ENCODE measurements around the gene POU2F1.

POU2F1 gene

GRCh38 chr1:167223144-167224103 is 2.7 kb downstream of the POU2F1 start (continued):
- TF ChIP-seq, protein P1, sequence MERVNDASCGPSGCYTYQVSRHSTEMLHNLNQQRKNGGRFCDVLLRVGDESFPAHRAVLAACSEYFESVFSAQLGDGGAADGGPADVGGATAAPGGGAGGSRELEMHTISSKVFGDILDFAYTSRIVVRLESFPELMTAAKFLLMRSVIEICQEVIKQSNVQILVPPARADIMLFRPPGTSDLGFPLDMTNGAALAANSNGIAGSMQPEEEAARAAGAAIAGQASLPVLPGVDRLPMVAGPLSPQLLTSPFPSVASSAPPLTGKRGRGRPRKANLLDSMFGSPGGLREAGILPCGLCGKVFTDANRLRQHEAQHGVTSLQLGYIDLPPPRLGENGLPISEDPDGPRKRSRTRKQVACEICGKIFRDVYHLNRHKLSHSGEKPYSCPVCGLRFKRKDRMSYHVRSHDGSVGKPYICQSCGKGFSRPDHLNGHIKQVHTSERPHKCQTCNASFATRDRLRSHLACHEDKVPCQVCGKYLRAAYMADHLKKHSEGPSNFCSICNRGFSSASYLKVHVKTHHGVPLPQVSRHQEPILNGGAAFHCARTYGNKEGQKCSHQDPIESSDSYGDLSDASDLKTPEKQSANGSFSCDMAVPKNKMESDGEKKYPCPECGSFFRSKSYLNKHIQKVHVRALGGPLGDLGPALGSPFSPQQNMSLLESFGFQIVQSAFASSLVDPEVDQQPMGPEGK (tag by site-specific recombination; IDR thresholded peaks at IDR 0.05): peak; percentile 55
- TF ChIP-seq KLF7 (tag by site-specific recombination; IDR thresholded peaks at IDR 0.05; ENCODE audit: borderline replicate concordance) (no peak), ZNF518A (tag by site-specific recombination; conservative IDR thresholded peaks at IDR 0.05; ENCODE audit: low read depth) (no peak), ZNF549 (tag by site-specific recombination; IDR thresholded peaks at IDR 0.05) (no peak), ZNF174 (tag by site-specific recombination; IDR thresholded peaks at IDR 0.05) (no peak), ZBTB44 (tag by site-specific recombination; IDR thresholded peaks at IDR 0.05) (peak; percentile 43), ZBTB21 (tag by site-specific recombination; IDR thresholded peaks at IDR 0.05) (peak; percentile 95), HOXD13 (CRISPR knock-in tag; IDR thresholded peaks at IDR 0.05; ENCODE audit: borderline replicate concordance) (0 out of 2 replicates have a peak, but pooled peaks have one; percentile 27), ZNF529 (tag by site-specific recombination; IDR thresholded peaks at IDR 0.05; ENCODE audit: insufficient replicate concordance) (no peak), ZNF747 (tag by site-specific recombination; IDR thresholded peaks at IDR 0.05) (no peak), KLF16 (tag by site-specific recombination; IDR thresholded peaks at IDR 0.05) (no peak), ZFP41 (tag by site-specific recombination; IDR thresholded peaks at IDR 0.05; ENCODE audit: borderline replicate concordance) (no peak), ZNF16 (tag by site-specific recombination; IDR thresholded peaks at IDR 0.05; ENCODE audit: low read depth) (no peak), ZSCAN4 (tag by site-specific recombination; IDR thresholded peaks at IDR 0.05) (no peak), ZNF132 (tag by site-specific recombination; IDR thresholded peaks at IDR 0.05; ENCODE audit: borderline replicate concordance) (no peak), ZEB2 (tag by site-specific recombination; IDR thresholded peaks at IDR 0.05) (peak; percentile 77; the same call in 1 of the 2 replicates), ZNF335 (tag by site-specific recombination; conservative IDR thresholded peaks at IDR 0.05) (no peak; the same call in 1 of the 2 replicates)
- TF ChIP-seq, protein P2, sequence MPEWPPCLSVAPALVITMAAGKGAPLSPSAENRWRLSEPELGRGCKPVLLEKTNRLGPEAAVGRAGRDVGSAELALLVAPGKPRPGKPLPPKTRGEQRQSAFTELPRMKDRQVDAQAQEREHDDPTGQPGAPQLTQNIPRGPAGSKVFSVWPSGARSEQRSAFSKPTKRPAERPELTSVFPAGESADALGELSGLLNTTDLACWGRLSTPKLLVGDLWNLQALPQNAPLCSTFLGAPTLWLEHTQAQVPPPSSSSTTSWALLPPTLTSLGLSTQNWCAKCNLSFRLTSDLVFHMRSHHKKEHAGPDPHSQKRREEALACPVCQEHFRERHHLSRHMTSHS (tag by site-specific recombination; IDR thresholded peaks at IDR 0.05): peak; percentile 27; the same call in 1 of the 2 replicates
- TF ChIP-seq, protein P3, sequence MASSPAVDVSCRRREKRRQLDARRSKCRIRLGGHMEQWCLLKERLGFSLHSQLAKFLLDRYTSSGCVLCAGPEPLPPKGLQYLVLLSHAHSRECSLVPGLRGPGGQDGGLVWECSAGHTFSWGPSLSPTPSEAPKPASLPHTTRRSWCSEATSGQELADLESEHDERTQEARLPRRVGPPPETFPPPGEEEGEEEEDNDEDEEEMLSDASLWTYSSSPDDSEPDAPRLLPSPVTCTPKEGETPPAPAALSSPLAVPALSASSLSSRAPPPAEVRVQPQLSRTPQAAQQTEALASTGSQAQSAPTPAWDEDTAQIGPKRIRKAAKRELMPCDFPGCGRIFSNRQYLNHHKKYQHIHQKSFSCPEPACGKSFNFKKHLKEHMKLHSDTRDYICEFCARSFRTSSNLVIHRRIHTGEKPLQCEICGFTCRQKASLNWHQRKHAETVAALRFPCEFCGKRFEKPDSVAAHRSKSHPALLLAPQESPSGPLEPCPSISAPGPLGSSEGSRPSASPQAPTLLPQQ (tag by site-specific recombination; IDR thresholded peaks at IDR 0.05): peak; percentile 70; the same call in 1 of the 2 replicates
- TF ChIP-seq, protein P4, sequence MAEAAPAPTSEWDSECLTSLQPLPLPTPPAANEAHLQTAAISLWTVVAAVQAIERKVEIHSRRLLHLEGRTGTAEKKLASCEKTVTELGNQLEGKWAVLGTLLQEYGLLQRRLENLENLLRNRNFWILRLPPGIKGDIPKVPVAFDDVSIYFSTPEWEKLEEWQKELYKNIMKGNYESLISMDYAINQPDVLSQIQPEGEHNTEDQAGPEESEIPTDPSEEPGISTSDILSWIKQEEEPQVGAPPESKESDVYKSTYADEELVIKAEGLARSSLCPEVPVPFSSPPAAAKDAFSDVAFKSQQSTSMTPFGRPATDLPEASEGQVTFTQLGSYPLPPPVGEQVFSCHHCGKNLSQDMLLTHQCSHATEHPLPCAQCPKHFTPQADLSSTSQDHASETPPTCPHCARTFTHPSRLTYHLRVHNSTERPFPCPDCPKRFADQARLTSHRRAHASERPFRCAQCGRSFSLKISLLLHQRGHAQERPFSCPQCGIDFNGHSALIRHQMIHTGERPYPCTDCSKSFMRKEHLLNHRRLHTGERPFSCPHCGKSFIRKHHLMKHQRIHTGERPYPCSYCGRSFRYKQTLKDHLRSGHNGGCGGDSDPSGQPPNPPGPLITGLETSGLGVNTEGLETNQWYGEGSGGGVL (tag by site-specific recombination; IDR thresholded peaks at IDR 0.05): peak; percentile 39; the same call in 1 of the 2 replicates
- TF ChIP-seq, protein P5, sequence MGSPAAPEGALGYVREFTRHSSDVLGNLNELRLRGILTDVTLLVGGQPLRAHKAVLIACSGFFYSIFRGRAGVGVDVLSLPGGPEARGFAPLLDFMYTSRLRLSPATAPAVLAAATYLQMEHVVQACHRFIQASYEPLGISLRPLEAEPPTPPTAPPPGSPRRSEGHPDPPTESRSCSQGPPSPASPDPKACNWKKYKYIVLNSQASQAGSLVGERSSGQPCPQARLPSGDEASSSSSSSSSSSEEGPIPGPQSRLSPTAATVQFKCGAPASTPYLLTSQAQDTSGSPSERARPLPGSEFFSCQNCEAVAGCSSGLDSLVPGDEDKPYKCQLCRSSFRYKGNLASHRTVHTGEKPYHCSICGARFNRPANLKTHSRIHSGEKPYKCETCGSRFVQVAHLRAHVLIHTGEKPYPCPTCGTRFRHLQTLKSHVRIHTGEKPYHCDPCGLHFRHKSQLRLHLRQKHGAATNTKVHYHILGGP (tag by site-specific recombination; IDR thresholded peaks at IDR 0.05): no peak

Measured in HEK293 (cell line).